HG02588 (cell line): Measurements from ENCODE around the gene SEC31A.
A peak's percentile ranks its signal among the peaks of the same experiment; 100 is the strongest.
"Not testable (repeated sequence)": the region's sequence is repeated elsewhere in the genome, so short reads cannot be mapped to it uniquely, and the experiment has no call there.

Source experiments
- ATAC-seq: cut with Tn5 transposase; IDR thresholded peaks from one replicate; pipeline ENCODE4 v1.9.1; 2021; ENCODE audit warnings: mild to moderate bottlenecking, moderate library complexity; ENCODE audit not compliant: unreplicated experiment

The SEC31A gene

GRCh38 chr4:82890901-82891706, at the start of gene SEC31A:
Gene SEC31A (minus strand): TSS chr4:82891153. CDS start chr4:82881936, 9,217 bp downstream.
- ATAC-seq, result peak; percentile 95

- no peak for ATAC-seq
Observed at GRCh38 chr4:82939414-82939813, 48.5 kb upstream of the SEC31A start.

GRCh38 chr4:82934441-82934840, 43.5 kb upstream of the SEC31A start:
- no peak for ATAC-seq

- ATAC-seq, result no peak
Observed at GRCh38 chr4:82930848-82931755, 40.1 kb upstream of the SEC31A start.

GRCh38 chr4:82921795-82922194, 30.8 kb upstream of the SEC31A start:
- ATAC-seq, result no peak

GRCh38 chr4:82919386-82919785, 28.4 kb upstream of the SEC31A start:
- ATAC-seq, result no peak

GRCh38 chr4:82918091-82918490, 27.1 kb upstream of the SEC31A start:
- no peak for ATAC-seq

GRCh38 chr4:82913968-82914367, 23.0 kb upstream of the SEC31A start:
- ATAC-seq, result not testable (repeated sequence)

GRCh38 chr4:82913305-82913704, 22.4 kb upstream of the SEC31A start:
- no peak for ATAC-seq

- ATAC-seq, result no peak
Observed at GRCh38 chr4:82909326-82909725, 18.4 kb upstream of the SEC31A start.

GRCh38 chr4:82906469-82906868, 15.5 kb upstream of the SEC31A start:
- no peak for ATAC-seq

GRCh38 chr4:82905205-82905604, 14.3 kb upstream of the SEC31A start:
- peak; percentile 29 for ATAC-seq

- no peak for ATAC-seq
Observed at GRCh38 chr4:82903737-82904136, 12.8 kb upstream of the SEC31A start.

- no peak for ATAC-seq
Observed at GRCh38 chr4:82901183-82901718, 10.3 kb upstream of the SEC31A start.

- ATAC-seq, result peak; percentile 92
Observed at GRCh38 chr4:82900411-82901182, 9.6 kb upstream of the SEC31A start, which contains the start of gene THAP9. Gene THAP9 (plus strand): TSS chr4:82900735. CDS start chr4:82900803, 68 bp downstream.

GRCh38 chr4:82900066-82900410, 9.1 kb upstream of the SEC31A start:
- ATAC-seq, result peak; percentile 1

- ATAC-seq, result no peak
Observed at GRCh38 chr4:82899374-82900065, 8.6 kb upstream of the SEC31A start.

GRCh38 chr4:82898322-82899243, 7.6 kb upstream of the SEC31A start:
- ATAC-seq, result no peak

GRCh38 chr4:82896755-82897154, 5.8 kb upstream of the SEC31A start:
- no peak for ATAC-seq
